ENCODE results near the gene CD80. TPM values are rescaled to one million over a fixed set of nuclear protein-coding genes. Genes with fewer than 3 reads are reported as not detected.
"Not testable (repeated sequence)": the region's sequence is repeated elsewhere in the genome, so short reads cannot be mapped to it uniquely, and the experiment has no call there.

The CD80 gene
- total RNA-seq, 2 donors from 2014 or later: 0.62 to 1.7 TPM

- peaks cover 13 to 17% of the 10 kb centered on the region in 2 donors for H3K27me3 Mint-ChIP-seq
- ATAC-seq: no peak
- H3K36me3 Mint-ChIP-seq: no peaks in the 10 kb centered on the region
- H3K4me1 Mint-ChIP-seq (ENCODE audit: low read depth in 2 of 2): peaks cover 0 to 5% of the 10 kb centered on the region in 2 donors
- H3K4me3 Mint-ChIP-seq: no peak overlapping the region
- H3K27ac Mint-ChIP-seq: no peak overlapping the region
- no peak for DNase-seq (ENCODE audit: low spot score)
- H3K9me3 Mint-ChIP-seq: no peaks in the 10 kb centered on the region
Observed at GRCh38 chr3:119571230-119571629, 11.8 kb upstream of the CD80 start.

DNA sequence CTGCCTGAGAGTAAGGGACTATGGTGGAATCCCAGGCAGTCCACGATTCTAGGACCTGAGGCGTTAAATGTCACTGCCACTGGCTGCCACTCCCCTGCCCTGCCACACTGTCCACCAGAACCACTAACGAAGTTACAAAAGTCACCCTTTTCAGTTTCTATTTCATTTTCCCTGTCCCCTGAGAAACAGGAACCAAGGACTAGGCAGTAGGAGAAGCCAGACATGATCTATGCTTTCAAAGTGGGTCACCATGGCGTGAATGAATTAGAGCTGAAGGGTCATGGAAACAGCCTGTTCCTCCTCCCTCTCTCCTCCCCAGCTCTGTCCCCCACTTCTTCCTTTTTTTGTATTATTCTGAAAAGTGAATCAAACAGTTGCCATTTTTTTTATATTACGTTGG is 10.8 kb upstream of the CD80 start:
- Mint-ChIP-seq H3K9me3 (no peaks in the 10 kb centered on the region), H3K4me3 (no peak overlapping the region), H3K4me1 (ENCODE audit: low read depth in 2 of 2) (peaks cover 0 to 6% of the 10 kb centered on the region in 2 donors), H3K36me3 (no peaks in the 10 kb centered on the region), H3K27me3 (peaks cover 18 to 21% of the 10 kb centered on the region in 2 donors), H3K27ac (no peak overlapping the region)
- ATAC-seq: peak in 1 of 2 donors; percentile 67
- no peak for DNase-seq (ENCODE audit: low spot score)

DNA sequence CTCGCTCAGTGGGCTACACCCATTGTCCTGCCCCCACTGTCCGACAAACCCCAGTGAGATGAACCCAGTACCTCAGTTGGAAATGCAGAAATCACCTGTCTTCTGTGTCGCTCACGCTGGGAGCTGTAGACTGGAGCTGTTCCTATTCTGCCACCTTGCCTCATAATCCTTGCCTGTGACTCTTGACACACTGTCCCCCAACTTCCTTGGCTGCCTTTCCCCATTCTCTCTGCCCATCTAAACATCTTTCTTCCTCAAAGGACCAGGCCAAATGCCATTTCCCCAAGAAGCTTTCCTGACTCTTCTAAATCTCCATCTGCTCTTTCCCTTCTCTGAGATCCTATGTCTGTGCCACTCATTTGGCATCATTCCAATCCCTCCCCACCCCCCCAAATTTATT is 9.7 kb upstream of the CD80 start:
- no peaks in the 10 kb centered on the region for H3K9me3 Mint-ChIP-seq
- H3K36me3 Mint-ChIP-seq: no peaks in the 10 kb centered on the region
- no peak for DNase-seq (ENCODE audit: low spot score)
- no peak overlapping the region for H3K27ac Mint-ChIP-seq
- no peak for ATAC-seq
- H3K27me3 Mint-ChIP-seq: peaks cover 18 to 21% of the 10 kb centered on the region in 2 donors
- H3K4me3 Mint-ChIP-seq: no peak overlapping the region
- peaks cover 0 to 6% of the 10 kb centered on the region in 2 donors for H3K4me1 Mint-ChIP-seq (ENCODE audit: low read depth in 2 of 2)

DNA sequence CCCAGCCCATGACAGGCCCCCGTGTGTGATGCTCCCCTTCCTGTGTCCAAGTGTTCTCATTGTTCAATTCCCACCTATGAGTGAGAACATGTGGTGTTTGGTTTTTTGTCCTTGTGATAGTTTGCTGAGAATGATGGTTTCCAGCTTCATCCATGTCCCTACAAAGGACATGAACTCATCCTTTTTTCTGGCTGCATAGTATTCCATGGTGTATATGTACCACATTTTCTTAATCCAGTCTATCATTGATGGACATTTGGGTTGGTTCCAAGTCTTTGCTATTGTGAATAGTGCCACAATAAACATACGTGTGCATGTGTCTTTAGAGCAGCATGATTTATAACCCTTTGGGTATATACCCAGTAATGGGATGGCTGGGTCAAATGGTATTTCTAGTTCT is 3.9 kb upstream of the CD80 start:
- ATAC-seq; DNase-seq (ENCODE audit: low spot score); H3K9me3 Mint-ChIP-seq; H3K27ac Mint-ChIP-seq; H3K4me3 Mint-ChIP-seq; H3K36me3 Mint-ChIP-seq: not testable (repeated sequence)
- peaks cover 15 to 19% of the 10 kb centered on the region in 2 donors for H3K4me1 Mint-ChIP-seq (ENCODE audit: low read depth in 2 of 2)
- peaks cover 15 to 16% of the 10 kb centered on the region in 2 donors for H3K27me3 Mint-ChIP-seq

GRCh38 chr3:119562307-119562961 is 3.0 kb upstream of the CD80 start:
- Mint-ChIP-seq H3K4me3 (peak overlapping the region; percentile 78), H3K36me3 (no peaks in the 10 kb centered on the region), H3K27ac (peak overlapping the region; percentile 84 to 91), H3K27me3 (peaks cover 9 to 13% of the 10 kb centered on the region in 2 donors), H3K4me1 (ENCODE audit: low read depth in 2 of 2) (peaks cover 15 to 19% of the 10 kb centered on the region in 2 donors), H3K9me3 (no peaks in the 10 kb centered on the region)
- DNase-seq (ENCODE audit: low spot score): peak; percentile 83
- ATAC-seq: peak; percentile 93 to 95

- no peaks in the 10 kb centered on the region for H3K36me3 Mint-ChIP-seq
Observed at GRCh38 chr3:119560160-119560559, 746 bp upstream of the CD80 start.

DNA sequence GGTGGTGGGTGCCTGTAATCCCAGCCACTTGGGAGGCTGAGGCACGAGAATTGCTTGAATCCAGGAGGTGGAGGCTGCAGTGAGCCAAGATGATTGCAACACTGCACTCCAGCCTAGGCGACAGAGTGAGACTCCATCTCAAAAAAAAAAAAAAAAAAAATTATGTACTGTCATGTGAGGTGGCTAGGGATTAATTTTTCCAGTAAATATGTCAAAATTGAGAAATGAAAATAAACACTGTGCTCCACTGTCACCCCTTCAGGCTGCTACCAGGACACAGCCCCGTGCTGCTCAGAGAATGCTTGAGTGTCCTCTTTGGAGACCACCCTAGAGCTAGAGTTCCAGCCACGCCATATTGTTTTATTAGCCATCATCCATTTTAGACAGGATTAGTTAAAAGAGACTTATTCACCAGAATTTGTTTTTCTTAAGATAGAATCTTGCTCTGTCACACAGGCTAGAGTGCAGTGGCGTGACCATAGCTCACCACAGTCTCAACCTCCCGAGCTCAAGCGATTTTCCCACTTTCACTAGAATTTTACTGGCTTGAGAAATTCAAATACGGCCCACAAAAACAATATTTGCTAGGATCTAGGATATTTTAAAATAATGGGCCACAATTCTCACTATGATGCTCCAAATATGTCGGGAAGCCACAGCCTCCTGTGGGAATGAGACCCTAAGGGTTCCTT is 642 bp downstream of the CD80 start:
- peaks cover 15% of the 10 kb centered on the region in 2 donors for H3K4me1 Mint-ChIP-seq (ENCODE audit: low read depth in 2 of 2)
- DNase-seq (ENCODE audit: low spot score) (no peak), ATAC-seq (no peak)
- H3K27ac Mint-ChIP-seq: peak overlapping the region in 1 of 2 donors; percentile 46
- no peaks in the 10 kb centered on the region for H3K9me3 Mint-ChIP-seq
- no peaks in the 10 kb centered on the region for H3K36me3 Mint-ChIP-seq
- H3K27me3 Mint-ChIP-seq: peaks cover 0 to 4% of the 10 kb centered on the region in 2 donors
- no peak overlapping the region for H3K4me3 Mint-ChIP-seq

More at GRCh38 chr3:119560160-119560559, 746 bp upstream of the CD80 start:
- no peak overlapping the region for H3K4me3 Mint-ChIP-seq
- ATAC-seq: no peak
- no peaks in the 10 kb centered on the region for H3K9me3 Mint-ChIP-seq
- peaks cover 0 to 4% of the 10 kb centered on the region in 2 donors for H3K27me3 Mint-ChIP-seq
- H3K27ac Mint-ChIP-seq: peak overlapping the region in 1 of 2 donors; percentile 50
- no peak for DNase-seq (ENCODE audit: low spot score)
- H3K4me1 Mint-ChIP-seq (ENCODE audit: low read depth in 2 of 2): peaks cover 15% of the 10 kb centered on the region in 2 donors

DNA sequence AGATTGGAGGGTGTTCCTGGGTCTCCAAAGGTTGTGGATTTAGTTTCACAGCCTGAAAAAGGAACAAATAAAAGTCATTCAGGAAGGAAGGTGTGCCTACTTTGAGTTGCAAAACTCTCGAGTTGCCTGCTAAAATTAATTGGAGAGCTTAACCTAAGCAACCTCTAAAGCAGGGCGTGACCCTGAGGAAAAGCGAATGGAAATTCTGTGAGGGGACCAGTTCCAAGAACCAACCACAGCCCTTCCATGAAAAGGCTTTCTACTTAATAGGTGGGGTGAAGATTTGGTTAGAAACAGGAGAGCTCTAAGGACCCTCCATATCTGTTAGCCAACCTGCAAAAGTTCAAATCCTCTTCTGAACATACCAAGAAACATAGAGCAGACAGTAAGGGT is 1.5 kb downstream of the CD80 start:
- Mint-ChIP-seq H3K27ac (no peak overlapping the region), H3K9me3 (no peaks in the 10 kb centered on the region), H3K4me3 (no peak overlapping the region), H3K36me3 (no peaks in the 10 kb centered on the region), H3K4me1 (ENCODE audit: low read depth in 2 of 2) (peaks cover 14 to 15% of the 10 kb centered on the region in 2 donors), H3K27me3 (peaks cover 0 to 4% of the 10 kb centered on the region in 2 donors)
- ATAC-seq (no peak), DNase-seq (ENCODE audit: low spot score) (no peak)

DNA sequence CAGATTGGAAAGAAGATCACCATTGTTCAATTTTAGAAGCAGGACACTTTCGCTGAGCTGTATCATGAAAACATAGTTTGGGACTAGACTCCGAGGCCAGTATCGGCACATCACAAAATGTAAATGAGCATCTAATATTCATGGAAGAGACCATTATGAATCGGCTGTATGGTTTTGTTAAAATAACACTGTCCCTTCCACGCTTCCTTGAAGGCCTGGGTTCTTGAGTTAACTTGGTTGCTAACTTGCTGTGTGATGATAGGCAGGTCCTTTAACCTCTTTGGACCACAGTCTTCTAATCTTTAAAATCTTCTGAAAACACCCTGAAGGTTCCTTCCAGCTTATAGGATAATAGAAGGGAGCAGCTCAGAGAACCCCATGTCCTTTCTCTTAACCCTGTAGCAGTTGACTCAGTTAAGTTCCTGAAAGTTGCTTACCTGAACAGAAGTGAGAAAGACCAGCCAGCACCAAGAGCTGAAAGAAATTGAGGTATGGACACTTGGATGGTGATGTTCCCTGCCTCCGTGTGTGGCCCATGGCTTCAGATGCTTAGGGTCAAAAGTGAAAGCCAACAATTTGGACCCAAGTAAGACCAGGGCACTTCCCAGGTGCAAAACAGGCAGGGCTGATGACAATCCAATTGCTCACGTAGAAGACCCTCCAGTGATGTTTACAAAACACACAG is 2.1 kb downstream of the CD80 start:
- no peak overlapping the region for H3K4me3 Mint-ChIP-seq
- H3K27me3 Mint-ChIP-seq: peaks cover 0 to 4% of the 10 kb centered on the region in 2 donors
- DNase-seq (ENCODE audit: low spot score): no peak
- peaks cover 9 to 10% of the 10 kb centered on the region in 2 donors for H3K4me1 Mint-ChIP-seq (ENCODE audit: low read depth in 2 of 2)
- no peaks in the 10 kb centered on the region for H3K36me3 Mint-ChIP-seq
- no peaks in the 10 kb centered on the region for H3K9me3 Mint-ChIP-seq
- no peak overlapping the region for H3K27ac Mint-ChIP-seq
- ATAC-seq: no peak

GRCh38 chr3:119555929-119556328 is 3.5 kb downstream of the CD80 start:
- ATAC-seq (no peak), DNase-seq (ENCODE audit: low spot score) (no peak)
- Mint-ChIP-seq H3K9me3 (no peaks in the 10 kb centered on the region), H3K27me3 (peaks cover 0 to 4% of the 10 kb centered on the region in 2 donors), H3K4me1 (ENCODE audit: low read depth in 2 of 2) (peaks cover 4 to 9% of the 10 kb centered on the region in 2 donors), H3K27ac (no peak overlapping the region), H3K36me3 (no peaks in the 10 kb centered on the region), H3K4me3 (no peak overlapping the region)

DNA sequence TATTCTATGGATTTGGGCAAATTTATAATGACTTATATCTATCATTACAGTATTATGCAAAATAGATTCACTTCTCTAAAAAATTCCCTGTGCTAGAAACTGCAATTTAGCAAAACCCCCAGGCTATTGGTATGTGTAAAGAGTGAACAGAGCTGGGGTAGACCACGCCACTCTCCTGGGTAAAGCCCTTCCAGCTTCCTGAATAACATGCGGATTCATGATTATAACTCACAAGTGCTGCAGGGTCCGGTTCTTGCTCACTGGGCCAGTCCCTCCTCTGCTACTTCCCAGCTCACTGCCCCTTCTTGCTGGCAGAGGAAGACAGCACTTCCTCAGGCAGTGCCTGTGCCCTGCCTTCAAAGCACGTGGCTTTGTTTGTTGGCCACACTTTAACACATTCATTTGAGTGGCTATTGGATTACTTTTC is 4.1 kb downstream of the CD80 start:
- no peak for ATAC-seq
- Mint-ChIP-seq H3K4me1 (ENCODE audit: low read depth in 2 of 2) (peaks cover 4 to 7% of the 10 kb centered on the region in 2 donors), H3K9me3 (no peaks in the 10 kb centered on the region), H3K4me3 (no peak overlapping the region), H3K36me3 (no peaks in the 10 kb centered on the region), H3K27me3 (peaks cover 0 to 4% of the 10 kb centered on the region in 2 donors), H3K27ac (peak overlapping the region in 1 of 2 donors; percentile 3)
- DNase-seq (ENCODE audit: low spot score): no peak

- Mint-ChIP-seq H3K27me3 (peaks cover 0 to 2% of the 10 kb centered on the region in 2 donors), H3K36me3 (no peaks in the 10 kb centered on the region), H3K4me3 (no peak overlapping the region), H3K27ac (no peak overlapping the region), H3K9me3 (no peaks in the 10 kb centered on the region), H3K4me1 (ENCODE audit: low read depth in 2 of 2) (no peaks in the 10 kb centered on the region)
- DNase-seq (ENCODE audit: low spot score) (no peak), ATAC-seq (peak in 1 of 2 donors; percentile 12)
Observed at GRCh38 chr3:119553823-119554415, 5.5 kb downstream of the CD80 start.

GRCh38 chr3:119552928-119553327 is 6.5 kb downstream of the CD80 start:
- H3K4me3 Mint-ChIP-seq; H3K27me3 Mint-ChIP-seq; H3K36me3 Mint-ChIP-seq; DNase-seq (ENCODE audit: low spot score); H3K27ac Mint-ChIP-seq; H3K4me1 Mint-ChIP-seq (ENCODE audit: low read depth in 2 of 2); ATAC-seq; H3K9me3 Mint-ChIP-seq: not testable (repeated sequence)
